ENCODE data around the gene DAGLA.

Gene DAGLA

GRCh38 chr11:61686469-61686868 is 6.3 kb downstream of the DAGLA start:
- DNase-seq (ENCODE audit: low read depth), result no peak
- no peak overlapping the region for H3K4me3 ChIP-seq (ENCODE audit: low read length)
- TF ChIP-seq CTCF (conservative IDR thresholded peaks at IDR 0.05; ENCODE audit: low read depth, low read length), result no peak

GRCh38 chr11:61687420-61687819 is 7.2 kb downstream of the DAGLA start:
- H3K4me3 ChIP-seq (ENCODE audit: low read length), result no peak overlapping the region
- no peak for DNase-seq (ENCODE audit: low read depth)
- no peak for TF ChIP-seq CTCF (conservative IDR thresholded peaks at IDR 0.05; ENCODE audit: low read depth, low read length)

- no peak for DNase-seq (ENCODE audit: low read depth)
- no peak for TF ChIP-seq CTCF (conservative IDR thresholded peaks at IDR 0.05; ENCODE audit: low read depth, low read length)
- no peak overlapping the region for H3K4me3 ChIP-seq (ENCODE audit: low read length)
These were observed 8.4 kb downstream of the DAGLA start for GRCh38 chr11:61688365-61689163.

GRCh38 chr11:61689164-61689496 is 8.9 kb downstream of the DAGLA start:
- no peak for TF ChIP-seq CTCF (conservative IDR thresholded peaks at IDR 0.05; ENCODE audit: low read depth, low read length)
- no peak overlapping the region for H3K4me3 ChIP-seq (ENCODE audit: low read length)
- no peak for DNase-seq (ENCODE audit: low read depth)

GRCh38 chr11:61690706-61691379 is 10.7 kb downstream of the DAGLA start:
- no peak overlapping the region for H3K4me3 ChIP-seq (ENCODE audit: low read length)
- TF ChIP-seq CTCF (conservative IDR thresholded peaks at IDR 0.05; ENCODE audit: low read depth, low read length), result no peak
- no peak for DNase-seq (ENCODE audit: low read depth)

GRCh38 chr11:61691380-61692156 is 11.4 kb downstream of the DAGLA start:
- TF ChIP-seq CTCF (conservative IDR thresholded peaks at IDR 0.05; ENCODE audit: low read depth, low read length), result no peak
- H3K4me3 ChIP-seq (ENCODE audit: low read length), result no peak overlapping the region
- DNase-seq (ENCODE audit: low read depth), result no peak

Data from retinal pigment epithelial cell (primary cell).